ENCODE measurements around the gene IFITM1. TPM values are rescaled to one million over a fixed set of nuclear protein-coding genes. Genes with fewer than 3 reads are reported as not detected.

IFITM1 gene
- total and polyA plus RNA-seq, 2 experiments from 2014 or later: 68.9 to 74.3 TPM

DNA sequence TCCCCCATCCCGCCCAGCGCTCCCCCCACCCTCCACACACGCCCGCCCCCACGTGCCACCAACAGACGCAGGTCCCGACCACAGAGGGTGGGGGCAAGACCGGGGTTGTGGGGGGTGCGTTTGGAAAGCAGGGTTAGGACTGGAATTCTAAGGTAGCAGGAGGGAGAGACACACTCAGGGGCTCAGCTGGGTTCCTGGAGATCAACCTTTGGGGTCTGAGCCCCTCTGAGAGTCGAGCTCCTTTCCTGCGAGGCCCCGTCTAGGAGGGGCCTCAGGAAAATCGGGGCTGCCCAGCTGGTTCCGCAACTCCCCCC, 24.5 kb upstream of the IFITM1 start:
- Histone ChIP-seq H3K4me3 (peak overlapping the region; percentile 72), H3K4me1 (ENCODE audit: low read depth) (no peaks in the 10 kb centered on the region), H3K27me3 (peaks cover 16% of the 10 kb centered on the region), H3K27ac (no peak overlapping the region), H3K36me3 (no peaks in the 10 kb centered on the region), H3K9me3 (ENCODE audit: low read depth) (no peaks in the 10 kb centered on the region)
- TF ChIP-seq, protein P1, sequence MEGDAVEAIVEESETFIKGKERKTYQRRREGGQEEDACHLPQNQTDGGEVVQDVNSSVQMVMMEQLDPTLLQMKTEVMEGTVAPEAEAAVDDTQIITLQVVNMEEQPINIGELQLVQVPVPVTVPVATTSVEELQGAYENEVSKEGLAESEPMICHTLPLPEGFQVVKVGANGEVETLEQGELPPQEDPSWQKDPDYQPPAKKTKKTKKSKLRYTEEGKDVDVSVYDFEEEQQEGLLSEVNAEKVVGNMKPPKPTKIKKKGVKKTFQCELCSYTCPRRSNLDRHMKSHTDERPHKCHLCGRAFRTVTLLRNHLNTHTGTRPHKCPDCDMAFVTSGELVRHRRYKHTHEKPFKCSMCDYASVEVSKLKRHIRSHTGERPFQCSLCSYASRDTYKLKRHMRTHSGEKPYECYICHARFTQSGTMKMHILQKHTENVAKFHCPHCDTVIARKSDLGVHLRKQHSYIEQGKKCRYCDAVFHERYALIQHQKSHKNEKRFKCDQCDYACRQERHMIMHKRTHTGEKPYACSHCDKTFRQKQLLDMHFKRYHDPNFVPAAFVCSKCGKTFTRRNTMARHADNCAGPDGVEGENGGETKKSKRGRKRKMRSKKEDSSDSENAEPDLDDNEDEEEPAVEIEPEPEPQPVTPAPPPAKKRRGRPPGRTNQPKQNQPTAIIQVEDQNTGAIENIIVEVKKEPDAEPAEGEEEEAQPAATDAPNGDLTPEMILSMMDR (IDR thresholded peaks at IDR 0.05; ENCODE audit: low read depth, low read length): no peak
- DNase-seq (ENCODE audit: low read depth in 1 of 2, low spot score in 1 of 2): no peak

DNA sequence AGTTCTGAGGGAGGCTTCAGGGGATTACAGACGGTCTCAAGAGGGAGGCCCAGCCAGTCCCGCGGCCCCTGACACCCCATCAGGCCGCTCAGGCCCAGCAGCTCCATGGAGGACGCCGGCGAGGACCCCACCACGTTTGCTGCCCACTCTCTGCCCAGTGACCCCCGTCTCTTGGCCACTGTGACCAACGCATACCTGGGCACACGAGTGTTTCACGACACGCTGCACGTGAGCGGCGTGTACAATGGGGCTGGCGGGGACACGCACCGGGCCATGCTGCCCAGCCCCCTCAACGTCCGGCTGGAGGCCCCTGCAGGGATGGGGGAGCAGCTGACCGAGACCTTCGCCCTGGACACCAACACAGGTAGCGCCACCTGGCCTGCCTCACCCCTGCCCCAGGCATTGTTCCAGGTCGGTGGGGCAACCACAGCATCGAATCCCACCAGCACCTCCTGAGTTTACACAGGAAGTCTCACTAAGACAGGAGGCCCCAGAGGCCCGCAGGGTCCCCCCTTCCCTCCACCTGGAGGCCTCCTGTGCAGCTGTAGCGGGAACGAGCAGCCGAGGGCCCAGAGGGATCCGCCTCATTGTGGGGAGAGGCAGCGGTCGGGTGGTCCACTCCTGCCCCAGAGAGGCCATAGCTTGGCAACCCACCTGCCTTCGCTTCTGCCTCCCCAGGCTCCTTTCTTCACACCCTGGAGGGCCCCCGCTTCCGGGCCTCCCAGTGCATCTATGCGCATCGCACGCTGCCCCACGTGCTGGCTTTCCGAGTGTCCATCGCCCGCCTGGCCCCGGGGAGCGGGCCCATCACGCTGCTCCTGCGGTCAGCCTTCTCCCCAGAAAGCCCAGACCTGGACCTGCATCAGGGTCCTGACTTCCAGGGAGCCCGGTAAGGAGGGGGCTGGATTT, 23.9 kb upstream of the IFITM1 start:
- no peaks in the 10 kb centered on the region for H3K9me3 ChIP-seq (ENCODE audit: low read depth)
- peaks cover 16% of the 10 kb centered on the region for H3K27me3 ChIP-seq
- H3K27ac ChIP-seq: no peak overlapping the region
- H3K36me3 ChIP-seq: no peaks in the 10 kb centered on the region
- TF ChIP-seq, protein P1 (IDR thresholded peaks at IDR 0.05; ENCODE audit: low read depth, low read length): no peak
- no peaks in the 10 kb centered on the region for H3K4me1 ChIP-seq (ENCODE audit: low read depth)
- no peak for DNase-seq (ENCODE audit: low read depth in 1 of 2, low spot score in 1 of 2)
- peak overlapping the region; percentile 72 for H3K4me3 ChIP-seq

DNA sequence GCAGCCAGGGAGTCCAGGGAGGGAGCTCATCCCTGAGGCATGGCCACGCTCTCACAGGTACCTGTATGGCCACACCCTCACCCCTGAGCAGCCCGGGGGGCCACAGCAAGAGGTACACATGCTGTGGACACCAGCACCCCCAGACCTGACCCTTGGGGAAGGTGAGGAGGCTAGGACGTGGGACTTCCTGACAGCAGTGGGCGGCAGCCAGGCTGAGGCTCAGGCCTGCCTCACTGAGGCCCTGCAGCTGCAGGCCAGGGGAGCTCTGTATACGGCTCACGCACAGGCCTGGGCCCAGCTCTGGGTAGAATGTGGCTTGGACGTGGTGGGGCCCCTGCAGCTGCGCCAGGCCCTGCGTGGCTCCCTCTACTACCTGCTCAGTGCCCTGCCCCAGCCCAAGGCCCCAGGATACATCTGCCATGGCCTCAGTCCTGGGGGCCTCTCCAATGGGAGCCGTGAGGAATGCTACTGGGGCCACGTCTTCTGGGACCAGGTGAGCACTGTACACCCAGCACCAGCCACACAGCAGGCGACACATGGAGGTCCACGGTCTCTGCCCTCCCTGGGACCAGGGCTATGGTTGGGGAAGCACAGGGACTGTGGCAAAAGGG, 23.1 kb upstream of the IFITM1 start:
- TF ChIP-seq, protein P1 (IDR thresholded peaks at IDR 0.05; ENCODE audit: low read depth, low read length): no peak
- no peak overlapping the region for H3K27ac ChIP-seq
- DNase-seq (ENCODE audit: low read depth in 1 of 2, low spot score in 1 of 2): no peak
- H3K27me3 ChIP-seq: peaks cover 16% of the 10 kb centered on the region
- H3K9me3 ChIP-seq (ENCODE audit: low read depth): no peaks in the 10 kb centered on the region
- no peaks in the 10 kb centered on the region for H3K4me1 ChIP-seq (ENCODE audit: low read depth)
- H3K36me3 ChIP-seq: no peaks in the 10 kb centered on the region
- H3K4me3 ChIP-seq: no peak overlapping the region

DNA sequence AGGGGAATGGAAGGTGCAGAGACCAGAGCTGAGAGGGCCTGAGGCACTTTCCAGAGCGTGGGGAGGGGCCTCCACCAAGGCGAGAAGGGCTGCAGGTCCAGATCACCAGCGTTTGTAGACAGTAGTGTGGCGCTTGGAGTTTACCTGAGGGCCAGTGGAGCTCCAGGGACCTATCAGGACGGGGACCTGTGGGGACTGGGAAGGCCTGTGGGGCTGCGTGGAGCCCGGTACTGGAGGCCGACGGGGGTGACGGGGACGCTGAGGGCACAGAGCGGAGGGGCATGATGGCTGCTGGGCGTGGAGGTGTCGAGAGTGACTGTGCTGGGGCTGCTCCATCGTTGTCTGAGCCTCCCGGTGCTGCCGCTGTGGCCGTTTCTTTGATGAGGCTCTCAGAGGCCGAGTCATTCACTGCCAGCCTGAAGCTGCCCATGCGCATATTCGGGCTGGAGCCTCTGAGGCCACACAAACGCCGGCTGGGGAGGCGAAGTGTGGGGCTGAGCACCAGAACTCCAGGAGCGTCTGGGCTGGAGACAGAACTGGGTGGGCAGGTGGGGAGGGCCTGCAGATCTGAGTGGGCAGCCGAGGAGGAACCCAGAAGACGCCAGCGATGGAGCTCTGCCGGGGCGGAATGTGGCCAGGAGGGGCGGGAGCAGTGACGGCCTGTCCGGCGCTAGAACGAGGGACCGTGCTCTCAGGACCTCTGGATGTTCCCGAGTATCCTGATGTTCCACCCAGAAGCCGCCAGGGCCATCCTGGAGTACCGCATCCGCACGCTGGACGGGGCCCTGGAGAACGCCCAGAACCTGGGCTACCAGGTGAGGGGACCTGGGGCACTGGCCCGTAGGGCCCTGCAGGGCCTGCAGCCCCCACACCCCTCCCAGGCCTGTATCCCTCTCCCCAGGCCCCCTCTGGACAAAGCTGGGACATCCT, 22.3 kb upstream of the IFITM1 start:
- TF ChIP-seq, protein P1 (IDR thresholded peaks at IDR 0.05; ENCODE audit: low read depth, low read length): no peak
- H3K4me3 ChIP-seq: no peak overlapping the region
- H3K9me3 ChIP-seq (ENCODE audit: low read depth): no peaks in the 10 kb centered on the region
- H3K4me1 ChIP-seq (ENCODE audit: low read depth): no peaks in the 10 kb centered on the region
- DNase-seq (ENCODE audit: low read depth in 1 of 2, low spot score in 1 of 2): no peak
- no peaks in the 10 kb centered on the region for H3K36me3 ChIP-seq
- H3K27ac ChIP-seq: no peak overlapping the region
- H3K27me3 ChIP-seq: peaks cover 16% of the 10 kb centered on the region
